Liver (tissue), 3 donors: Measurements from ENCODE around the gene CEMP1.
"Not testable (repeated sequence)": the region's sequence is repeated elsewhere in the genome, so short reads cannot be mapped to it uniquely, and the experiment has no call there.

Experiments used
- ATF3 ChIP-seq: IDR thresholded peaks from 2 replicates; pipeline ENCODE4 v1.6.1; 2016; ENCODE audit warnings: antibody characterized with exemption
- CTCF ChIP-seq: fragments of 150-350 bp; IDR thresholded peaks from 2 replicates; pipeline ENCODE4 v1.5.1; 2017; ENCODE audit warnings: improper control_type of control experiment, low read depth, low read length; ENCODE audit not compliant: missing input control
- EGR1 ChIP-seq, 2 donors: IDR thresholded peaks; 2 replicates each; pipeline ENCODE4 v1.6.1; 2016 to 2018; ENCODE audit warnings: antibody characterized with exemption in 2 of 2, low read depth in 2 of 2
- FOXA1 ChIP-seq: IDR thresholded peaks from 2 replicates; pipeline ENCODE4 v1.6.1; 2016; ENCODE audit warnings: antibody characterized with exemption
- GABPA ChIP-seq, 2 donors: IDR thresholded peaks in 1 of 2; conservative IDR thresholded peaks in 1 of 2; 2 replicates each; pipeline ENCODE4 v1.6.1; 2016; ENCODE audit warnings: antibody characterized with exemption in 2 of 2, mild to moderate bottlenecking in 1 of 2, moderate library complexity in 1 of 2
- MAX ChIP-seq: IDR thresholded peaks from 2 replicates; pipeline ENCODE4 v1.6.1; 2016; ENCODE audit warnings: antibody characterized with exemption
- RAD21 ChIP-seq, 2 donors: IDR thresholded peaks; 2 replicates each; pipeline ENCODE4 v1.6.1; 2016; ENCODE audit warnings: antibody characterized with exemption in 2 of 2, mild to moderate bottlenecking in 2 of 2
- REST ChIP-seq: IDR thresholded peaks from 2 replicates; pipeline ENCODE4 v1.6.1; 2016; ENCODE audit warnings: antibody characterized with exemption, mild to moderate bottlenecking
- SP1 ChIP-seq: IDR thresholded peaks from 2 replicates; pipeline ENCODE4 v1.6.1; 2018; ENCODE audit warnings: antibody characterized with exemption, mild to moderate bottlenecking
- TAF1 ChIP-seq: conservative IDR thresholded peaks from 2 replicates; pipeline ENCODE4 v1.6.1; 2016; ENCODE audit warnings: antibody characterized with exemption, mild to moderate bottlenecking
- YY1 ChIP-seq: IDR thresholded peaks from 2 replicates; pipeline ENCODE4 v1.6.1; 2016; ENCODE audit warnings: antibody characterized with exemption, mild to moderate bottlenecking
- ZBTB33 ChIP-seq: IDR thresholded peaks from 2 replicates; pipeline ENCODE4 v1.6.1; 2016; ENCODE audit warnings: antibody characterized with exemption
- donor health status: healthy.
- donor health status: healthy.

GRCh38 chr16:2578905-2579304 is 47.7 kb upstream of the CEMP1 start:
- TF ChIP-seq SP1; MAX; YY1; CTCF; RAD21 (IDR thresholded peaks at IDR 0.05); ATF3; FOXA1; TAF1; REST; GABPA (IDR thresholded peaks at IDR 0.05 in 1 of 2, conservative IDR thresholded peaks at IDR 0.05 in 1 of 2); ZBTB33; EGR1 (IDR thresholded peaks at IDR 0.05; ENCODE audit: low read depth in 2 of 2): not testable (repeated sequence)
